Inflammatory macrophage (primary cell): ENCODE data around the gene DMRT1.

Experiments used
- DNase-seq, 2 donors: peaks; one replicate each; pipeline ENCODE4 v3.0.0-alpha.2; 2020 to 2022

The DMRT1 gene

DNA sequence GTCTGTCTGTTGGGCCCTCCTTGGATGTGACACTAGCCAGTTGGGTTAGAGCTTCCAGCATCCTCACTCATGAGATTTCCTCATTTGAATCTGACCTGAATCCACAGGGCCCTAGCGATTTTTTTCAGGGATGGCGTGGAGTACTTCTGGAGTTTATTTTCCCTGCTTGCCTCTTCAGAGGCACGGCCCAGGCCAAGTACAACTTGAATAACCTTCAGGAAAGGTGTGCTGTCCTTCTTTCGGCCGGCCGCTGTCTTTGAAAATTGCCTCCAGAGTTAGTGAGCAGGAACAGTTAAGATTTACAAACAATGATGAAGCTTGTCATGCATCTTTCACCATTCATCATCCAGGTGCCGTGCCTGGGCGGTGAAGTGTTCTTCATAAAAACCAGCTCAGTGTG lies 85.5 kb downstream of the DMRT1 start:
- DNase-seq, result no peak

- DNase-seq, result peak in 1 of 2 donors; percentile 4
Measured at GRCh38 chr9:928363-929042, 87.0 kb downstream of the DMRT1 start.

GRCh38 chr9:929719-930118 lies 88.2 kb downstream of the DMRT1 start:
- no peak for DNase-seq

DNA sequence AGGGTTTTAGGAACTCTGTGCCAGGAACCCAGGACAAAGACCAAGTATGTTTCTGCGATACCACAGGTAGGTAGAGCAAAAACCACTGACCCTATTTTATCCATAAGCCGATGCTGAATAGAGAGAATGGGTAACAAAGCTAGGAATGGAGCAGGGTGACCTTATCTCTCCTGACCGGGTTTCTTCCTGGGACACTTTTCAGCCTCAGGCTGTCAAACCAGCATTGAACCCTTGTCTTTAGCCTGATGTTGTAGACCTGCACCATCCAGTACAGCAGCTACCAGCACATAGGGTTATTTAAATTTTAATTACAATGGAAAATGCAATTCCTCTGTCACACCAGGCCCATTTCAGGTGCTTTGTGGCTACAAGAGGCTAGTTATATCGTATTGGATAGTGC lies 91.9 kb downstream of the DMRT1 start:
- no peak for DNase-seq

DNA sequence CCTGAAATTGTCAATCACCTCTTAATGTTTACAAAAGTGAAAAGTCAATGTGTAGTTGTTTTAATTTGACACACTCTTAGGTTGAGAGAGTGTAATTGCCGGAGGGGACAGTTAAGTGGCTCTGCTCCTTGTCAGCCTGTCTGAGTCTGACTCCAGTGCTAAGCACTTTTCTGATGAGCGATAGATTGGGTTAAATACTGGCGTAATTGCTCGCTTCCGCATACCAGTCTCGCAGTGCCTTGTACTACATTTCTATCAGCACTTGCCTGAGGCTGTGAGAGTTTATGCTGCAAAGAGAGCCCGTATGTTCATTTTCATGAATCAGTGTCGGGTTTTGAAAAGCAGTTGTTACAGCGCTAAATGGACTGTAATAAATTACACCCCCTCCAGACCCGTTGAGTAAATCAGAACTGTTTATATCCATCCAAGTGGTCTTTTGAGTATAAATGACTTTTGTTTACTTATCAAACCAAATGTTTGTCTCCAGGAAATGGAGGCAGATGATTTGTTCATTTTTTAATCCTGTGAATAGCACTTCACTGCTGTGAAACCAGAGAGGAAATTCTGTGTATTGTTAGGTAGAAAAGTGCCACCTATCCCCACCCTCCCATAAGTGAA lies 94.0 kb downstream of the DMRT1 start:
- no peak for DNase-seq

DNA sequence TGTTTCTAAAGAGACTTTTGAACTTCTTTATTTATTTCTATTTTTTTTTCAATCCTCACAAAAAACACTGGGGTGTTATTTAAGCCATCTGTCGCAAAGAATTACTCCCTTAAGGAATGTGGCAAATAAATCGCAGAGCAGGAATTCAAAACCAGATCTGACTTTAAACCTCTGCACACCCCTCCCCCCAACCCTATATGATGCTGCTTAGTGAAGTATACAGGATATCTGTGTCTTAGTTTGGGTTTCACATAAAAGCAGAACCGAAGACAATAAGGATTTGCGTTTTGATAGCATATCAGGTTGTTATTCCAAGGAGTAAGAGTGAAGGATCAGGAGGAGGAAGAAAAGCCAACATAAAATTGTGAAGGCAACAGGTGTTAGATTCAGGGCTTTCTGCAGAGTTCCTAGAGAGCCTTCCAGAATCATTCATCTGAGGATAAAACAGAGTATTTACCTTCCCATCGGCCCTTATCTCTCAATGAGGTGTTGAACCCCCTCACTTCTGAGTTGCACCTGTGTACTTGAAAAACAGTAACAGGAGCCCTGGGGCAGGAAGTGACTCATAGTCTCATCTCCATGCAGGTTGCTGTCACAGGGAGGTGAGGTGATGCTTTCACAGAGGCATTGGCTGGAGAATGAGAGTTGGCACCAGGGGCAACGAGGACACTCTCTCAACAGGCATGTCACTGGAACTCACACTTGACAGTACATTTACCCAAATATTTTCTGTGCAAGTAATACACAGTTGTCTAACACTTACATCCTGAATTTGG lies 101.5 kb downstream of the DMRT1 start:
- DNase-seq, result no peak

DNA sequence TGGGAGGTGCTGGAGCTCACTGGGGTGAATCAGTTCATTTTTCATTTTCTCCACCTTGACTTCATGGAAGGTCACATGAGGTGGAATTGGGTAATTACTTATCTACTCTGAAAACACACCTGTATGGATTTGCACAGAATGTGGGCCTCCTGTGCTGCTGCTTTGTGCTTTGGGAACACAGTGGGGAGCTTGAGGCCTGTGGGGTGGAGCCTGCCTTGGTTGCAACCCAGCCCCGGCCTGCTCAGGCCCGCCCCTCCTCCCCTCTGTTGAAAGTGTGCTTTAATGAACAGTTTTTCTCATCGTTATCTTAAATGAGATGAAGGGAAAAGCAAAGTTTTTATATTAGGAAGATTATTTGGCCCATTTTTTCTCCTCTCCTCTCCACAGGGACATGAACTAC lies 106.5 kb downstream of the DMRT1 start:
- no peak for DNase-seq

GRCh38 chr9:948497-948896 lies 107.0 kb downstream of the DMRT1 start:
- DNase-seq, result no peak

- DNase-seq, result no peak
Measured at GRCh38 chr9:950139-950538, 108.6 kb downstream of the DMRT1 start.

GRCh38 chr9:952546-952945 lies 111.0 kb downstream of the DMRT1 start:
- DNase-seq, result no peak

DNA sequence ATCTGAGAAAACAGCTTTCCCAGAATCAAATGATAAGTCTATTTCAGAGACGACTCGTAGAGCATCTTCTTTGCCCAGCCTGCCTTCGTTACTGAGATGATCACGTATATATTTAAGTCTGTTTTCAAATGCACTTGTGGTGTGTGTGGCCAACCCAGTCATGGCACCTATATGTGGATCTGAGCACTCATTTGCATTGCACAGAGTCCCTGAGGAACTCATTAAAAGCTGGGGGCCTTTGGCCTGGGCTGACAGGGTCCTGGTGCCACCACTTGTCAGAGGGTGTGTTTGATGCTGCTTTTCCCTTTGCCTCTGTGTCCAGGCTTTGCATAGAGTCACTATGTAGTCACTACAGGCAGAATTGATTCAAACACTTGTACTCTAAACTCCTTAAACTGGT lies 117.6 kb downstream of the DMRT1 start:
- no peak for DNase-seq

DNA sequence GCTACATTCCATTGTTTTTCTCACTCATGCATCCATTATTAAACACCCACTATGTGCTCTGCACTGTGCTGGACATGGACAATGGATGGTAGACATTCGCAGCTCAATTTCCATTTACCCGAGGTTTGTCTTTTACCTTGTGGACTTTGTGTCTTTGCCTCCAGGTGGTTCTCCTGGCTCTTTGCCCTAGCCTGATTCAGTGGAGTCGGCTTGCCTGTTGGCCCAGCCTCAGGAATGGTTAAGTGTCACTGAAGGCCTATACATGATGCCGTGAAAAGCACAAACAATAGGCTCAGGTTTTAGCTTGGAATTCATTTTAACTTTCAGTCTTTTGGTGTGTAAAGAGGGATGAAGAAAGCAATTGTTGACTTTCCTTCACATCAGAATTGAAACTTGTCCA lies 118.4 kb downstream of the DMRT1 start:
- no peak for DNase-seq

- DNase-seq, result no peak
Measured at GRCh38 chr9:962023-962422, 120.5 kb downstream of the DMRT1 start.

DNA sequence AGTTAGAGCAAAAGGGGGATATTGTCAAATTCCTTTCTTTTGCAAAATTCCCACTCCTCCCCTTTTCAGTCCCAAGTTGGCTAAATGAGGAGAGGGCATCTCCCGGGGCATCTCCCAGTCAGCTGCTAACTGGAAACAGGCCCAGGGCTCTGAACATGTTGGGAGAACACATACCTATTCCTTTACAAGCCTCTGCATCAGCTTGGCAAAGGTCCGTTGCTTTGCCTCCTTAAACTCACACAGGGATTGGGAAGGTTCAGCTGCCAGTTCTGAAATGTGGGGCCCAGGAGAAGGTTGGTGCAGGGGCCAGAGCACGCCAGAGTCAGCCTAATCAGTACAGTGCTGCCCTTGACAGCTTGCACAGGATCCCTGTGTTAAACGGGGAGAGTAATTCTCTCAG lies 124.0 kb downstream of the DMRT1 start:
- no peak for DNase-seq

- DNase-seq, result no peak
Measured at GRCh38 chr9:966870-967269, 125.4 kb downstream of the DMRT1 start.

DNA sequence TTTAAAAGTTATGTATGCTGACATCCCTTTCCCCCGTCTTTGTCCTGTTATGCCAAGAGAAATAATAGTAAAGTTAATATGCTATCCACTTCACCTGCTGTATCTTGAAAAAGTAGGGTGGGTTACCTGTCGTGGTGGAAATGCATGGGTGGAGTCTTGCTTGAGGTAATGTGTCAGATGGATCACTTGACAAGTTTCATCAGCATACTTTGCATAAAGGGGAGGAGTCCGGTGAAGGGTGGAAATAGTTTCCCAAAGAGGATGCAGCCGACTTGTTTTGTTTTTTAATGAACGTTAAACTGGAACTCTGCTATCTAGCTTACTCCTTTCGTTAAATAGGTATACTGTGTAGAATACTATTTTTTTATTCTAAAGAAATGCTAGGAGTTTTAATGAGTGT lies 125.9 kb downstream of the DMRT1 start:
- DNase-seq, result no peak

DNA sequence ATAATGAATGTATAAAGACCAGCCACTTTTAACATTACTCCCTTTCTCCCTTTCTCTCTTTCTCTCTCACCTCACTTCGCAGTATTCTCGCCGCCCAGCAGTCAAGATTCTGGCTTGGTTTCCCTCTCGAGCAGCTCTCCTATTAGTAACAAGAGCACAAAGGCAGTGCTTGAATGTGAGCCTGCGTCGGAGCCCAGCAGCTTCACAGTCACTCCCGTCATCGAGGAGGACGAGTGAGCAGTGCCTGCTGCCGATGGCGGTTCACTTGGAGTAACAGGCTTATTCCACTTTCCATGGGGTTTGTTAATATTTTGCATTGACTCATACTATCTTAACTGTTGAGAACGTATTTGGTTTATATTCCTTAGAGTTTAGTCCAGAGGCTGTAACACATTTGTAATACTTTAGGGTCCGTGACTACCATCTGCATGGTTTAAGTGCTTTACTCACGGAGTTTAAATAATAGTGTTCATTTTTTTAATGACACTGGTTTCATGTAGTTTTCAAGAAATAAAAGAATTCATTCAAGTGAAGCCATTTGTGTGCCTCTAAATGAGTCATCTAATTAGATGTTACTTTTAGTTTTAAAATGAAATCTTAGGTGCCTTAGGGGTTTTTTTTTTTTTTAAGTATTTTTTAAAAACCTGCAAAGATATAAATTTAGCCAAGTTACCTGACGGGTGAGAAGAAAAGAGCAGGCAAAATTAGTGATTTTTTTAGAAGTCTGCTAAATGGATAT lies 126.6 kb downstream of the DMRT1 start:
- DNase-seq, result no peak

GRCh38 chr9:969310-970150 lies 128.0 kb downstream of the DMRT1 start:
- no peak for DNase-seq

DNA sequence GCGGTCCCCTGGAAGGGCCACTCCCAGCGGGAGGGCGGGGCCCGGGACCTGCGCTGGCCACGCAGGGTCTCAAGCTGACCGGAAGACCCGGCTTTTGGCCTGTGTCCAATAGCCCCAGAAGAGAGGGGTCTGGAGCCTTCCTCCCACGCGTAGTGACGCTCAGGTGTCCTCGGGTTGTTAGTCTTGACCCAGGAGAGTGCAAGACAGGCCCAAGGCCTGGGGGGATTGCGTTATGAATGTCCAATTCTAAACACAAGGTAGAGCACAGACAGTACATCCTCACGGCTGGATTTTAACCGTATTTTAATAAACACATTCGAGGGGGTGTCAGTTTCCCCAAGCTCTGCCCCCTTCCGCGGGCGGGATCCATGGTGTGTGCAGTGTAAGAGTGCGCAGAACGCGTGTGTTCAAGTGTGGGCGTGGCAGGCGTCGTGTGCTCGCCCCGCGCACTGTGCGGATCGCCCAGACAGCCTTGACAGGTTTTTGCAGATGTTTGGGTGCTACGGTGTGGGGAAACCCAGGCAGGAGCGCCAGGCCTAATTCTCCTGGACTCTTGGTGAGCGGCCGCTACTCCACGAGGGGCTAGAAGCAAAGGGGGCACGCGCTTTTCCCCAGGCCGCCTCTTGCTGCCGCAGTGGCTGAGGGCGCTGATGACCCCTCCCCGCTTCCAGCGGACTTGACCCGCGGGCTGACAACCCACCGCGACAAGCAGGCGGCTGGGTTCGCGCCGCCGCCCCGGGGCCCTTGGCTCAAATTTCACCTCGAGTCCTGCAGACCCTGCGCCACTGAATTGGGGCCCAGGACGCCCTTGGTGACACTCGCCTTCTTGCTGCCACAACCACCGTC lies 128.9 kb downstream of the DMRT1 start:
- DNase-seq, result no peak

DNA sequence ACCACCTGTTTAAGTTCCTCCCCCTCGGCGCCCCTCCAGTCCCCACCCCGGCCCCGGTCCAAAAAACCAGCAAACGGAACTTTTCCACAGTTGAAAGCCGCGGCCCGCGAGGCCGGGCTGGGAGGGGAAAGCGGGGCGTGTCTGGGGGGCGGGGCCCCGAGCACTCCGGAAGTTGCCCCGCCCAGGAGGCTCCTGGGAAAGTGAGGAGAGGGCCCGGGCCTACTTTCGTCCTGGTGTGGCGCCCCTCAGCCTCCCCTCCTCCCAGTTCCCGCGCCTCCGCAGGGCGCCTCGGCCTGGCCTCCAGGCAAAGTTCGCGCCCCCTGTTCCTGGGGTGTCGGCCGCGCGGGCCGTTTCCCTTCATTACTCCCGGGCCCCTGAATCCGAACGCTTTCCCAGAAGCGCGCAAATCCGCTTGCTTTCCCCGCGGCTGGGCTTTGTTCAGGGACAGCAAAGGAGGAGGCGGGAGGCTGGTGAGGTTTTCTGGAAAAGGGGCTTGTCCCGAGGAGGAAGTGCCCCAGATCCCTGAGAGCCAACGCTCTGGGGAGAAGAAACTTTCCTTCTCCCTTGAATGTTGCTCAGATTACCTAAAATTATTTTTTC lies 130.5 kb downstream of the DMRT1 start:
- peak in 1 of 2 donors; percentile 35 for DNase-seq
